Measurements from ENCODE around the gene CMTM1. TPM values are rescaled to one million over a fixed set of nuclear protein-coding genes. Genes with fewer than 3 reads are reported as not detected.
"Not testable (repeated sequence)": the region's sequence is repeated elsewhere in the genome, so short reads cannot be mapped to it uniquely, and the experiment has no call there.

Gene CMTM1
- total RNA-seq, 2 donors from 2014 or later: 15.8 to 15.9 TPM

GRCh38 chr16:66603537-66604375, 37.5 kb downstream of the CMTM1 start:
- H3K27ac Mint-ChIP-seq: peak overlapping the region; percentile 79
- no peaks in the 10 kb centered on the region for H3K27me3 Mint-ChIP-seq
- peak overlapping the region; percentile 84 for H3K4me3 Mint-ChIP-seq
- peaks cover 6% of the 10 kb centered on the region for H3K9me3 Mint-ChIP-seq
- H3K4me1 Mint-ChIP-seq: peaks cover 32% of the 10 kb centered on the region
- peaks cover 15% of the 10 kb centered on the region for H3K36me3 Mint-ChIP-seq (ENCODE audit: low read depth)
- ATAC-seq (replicated peaks): peak; percentile 70

- peaks cover 6% of the 10 kb centered on the region for H3K9me3 Mint-ChIP-seq
- H3K27ac Mint-ChIP-seq: peak within 1 kb of the TSS; percentile 83
- no peaks in the 10 kb centered on the region for H3K27me3 Mint-ChIP-seq
- H3K36me3 Mint-ChIP-seq (ENCODE audit: low read depth): peaks cover 20% of the 10 kb centered on the region
- peaks cover 32% of the 10 kb centered on the region for H3K4me1 Mint-ChIP-seq
- H3K4me3 Mint-ChIP-seq: peak within 1 kb of the TSS; percentile 84
- peak; percentile 63 for ATAC-seq (replicated peaks)
Measured at GRCh38 chr16:66604376-66605176, 38.3 kb downstream of the CMTM1 start, which contains the start of gene CMTM3. Gene CMTM3 (plus strand): TSS chr16:66604704. CDS start chr16:66604806, 102 bp downstream.

- H3K9me3 Mint-ChIP-seq: peaks cover 6% of the 10 kb centered on the region
- peak overlapping the region; percentile 83 for H3K27ac Mint-ChIP-seq
- H3K36me3 Mint-ChIP-seq (ENCODE audit: low read depth): peaks cover 28% of the 10 kb centered on the region
- ATAC-seq (replicated peaks): peak; percentile 28
- H3K4me1 Mint-ChIP-seq: peaks cover 32% of the 10 kb centered on the region
- no peaks in the 10 kb centered on the region for H3K27me3 Mint-ChIP-seq
- H3K4me3 Mint-ChIP-seq: peak overlapping the region; percentile 80
Measured at GRCh38 chr16:66605177-66605978, 39.1 kb downstream of the CMTM1 start.

DNA sequence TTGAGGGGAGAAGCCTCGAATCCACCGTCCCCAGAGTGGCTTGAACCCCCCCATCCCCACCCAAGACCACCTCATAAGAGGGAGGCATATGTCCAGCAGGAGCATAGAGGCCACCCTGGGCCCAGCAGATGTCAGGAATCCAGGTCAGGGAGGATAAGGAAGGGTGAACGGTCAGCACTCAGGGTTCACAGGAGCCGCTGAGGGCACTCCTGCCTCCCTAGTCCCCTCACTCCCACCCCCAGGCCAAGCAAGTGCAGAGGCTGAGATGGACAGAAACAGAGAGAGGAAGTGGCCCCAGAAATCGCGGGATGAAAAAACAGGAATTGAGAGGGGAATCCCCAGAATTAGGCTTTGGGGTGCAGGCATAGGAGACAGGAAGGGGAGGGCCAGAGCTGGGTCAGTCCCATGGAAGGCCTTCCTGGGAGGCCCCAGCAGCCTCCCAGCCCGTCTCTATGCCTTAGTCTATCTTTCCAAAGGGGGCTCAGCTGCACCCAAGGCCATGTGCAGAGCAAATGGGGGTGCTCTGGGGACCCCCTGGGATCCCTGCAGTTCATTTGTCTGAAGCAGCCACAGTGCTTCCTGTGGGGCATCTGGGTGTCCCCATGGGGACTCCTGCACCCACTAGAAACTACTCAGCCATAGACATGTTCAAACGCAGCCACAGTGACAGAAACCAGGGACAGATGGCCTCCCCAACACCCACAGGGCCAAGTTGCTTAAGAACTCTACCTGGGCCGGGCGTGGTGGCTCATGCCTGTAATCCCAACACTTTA, 39.9 kb downstream of the CMTM1 start:
- peak overlapping the region; percentile 80 for H3K4me3 Mint-ChIP-seq
- peak overlapping the region; percentile 83 for H3K27ac Mint-ChIP-seq
- peaks cover 25% of the 10 kb centered on the region for H3K4me1 Mint-ChIP-seq
- ATAC-seq (replicated peaks): no peak
- H3K36me3 Mint-ChIP-seq (ENCODE audit: low read depth): peaks cover 36% of the 10 kb centered on the region
- H3K9me3 Mint-ChIP-seq: no peaks in the 10 kb centered on the region
- H3K27me3 Mint-ChIP-seq: no peaks in the 10 kb centered on the region

- H3K9me3 Mint-ChIP-seq: no peaks in the 10 kb centered on the region
- H3K4me3 Mint-ChIP-seq: peak overlapping the region; percentile 48
- H3K27ac Mint-ChIP-seq: peak overlapping the region; percentile 68
- H3K4me1 Mint-ChIP-seq: peaks cover 18% of the 10 kb centered on the region
- ATAC-seq (replicated peaks): peak; percentile 46
- H3K36me3 Mint-ChIP-seq (ENCODE audit: low read depth): peaks cover 59% of the 10 kb centered on the region
- no peaks in the 10 kb centered on the region for H3K27me3 Mint-ChIP-seq
Measured at GRCh38 chr16:66608241-66609138, 42.3 kb downstream of the CMTM1 start.

GRCh38 chr16:66609139-66609510, 42.9 kb downstream of the CMTM1 start:
- no peaks in the 10 kb centered on the region for H3K9me3 Mint-ChIP-seq
- H3K27me3 Mint-ChIP-seq: no peaks in the 10 kb centered on the region
- no peak for ATAC-seq (replicated peaks)
- peaks cover 54% of the 10 kb centered on the region for H3K36me3 Mint-ChIP-seq (ENCODE audit: low read depth)
- H3K27ac Mint-ChIP-seq: no peak overlapping the region
- no peak overlapping the region for H3K4me3 Mint-ChIP-seq
- peaks cover 12% of the 10 kb centered on the region for H3K4me1 Mint-ChIP-seq

- Mint-ChIP-seq H3K27ac (peak overlapping the region; percentile 22), H3K9me3 (no peaks in the 10 kb centered on the region), H3K36me3 (ENCODE audit: low read depth) (peaks cover 57% of the 10 kb centered on the region)
Measured at GRCh38 chr16:66610111-66610820, 44.0 kb downstream of the CMTM1 start.

GRCh38 chr16:66611911-66612310, 45.7 kb downstream of the CMTM1 start:
- H3K36me3 Mint-ChIP-seq (ENCODE audit: low read depth): peaks cover 57% of the 10 kb centered on the region
- not testable (repeated sequence) for H3K27me3 Mint-ChIP-seq; H3K9me3 Mint-ChIP-seq; H3K4me3 Mint-ChIP-seq; H3K4me1 Mint-ChIP-seq; H3K27ac Mint-ChIP-seq; ATAC-seq (replicated peaks)

More at GRCh38 chr16:66610111-66610820, 44.0 kb downstream of the CMTM1 start:
- Mint-ChIP-seq H3K4me1 (peaks cover 12% of the 10 kb centered on the region), H3K4me3 (no peak overlapping the region), H3K27me3 (no peaks in the 10 kb centered on the region)
- ATAC-seq (replicated peaks): no peak

GRCh38 chr16:66612422-66612821, 46.2 kb downstream of the CMTM1 start:
- peaks cover 57% of the 10 kb centered on the region for H3K36me3 Mint-ChIP-seq (ENCODE audit: low read depth)
- H3K27ac Mint-ChIP-seq: no peak overlapping the region
- no peak overlapping the region for H3K4me3 Mint-ChIP-seq
- H3K4me1 Mint-ChIP-seq: peaks cover 4% of the 10 kb centered on the region
- ATAC-seq (replicated peaks): no peak
- no peaks in the 10 kb centered on the region for H3K9me3 Mint-ChIP-seq
- no peaks in the 10 kb centered on the region for H3K27me3 Mint-ChIP-seq

DNA sequence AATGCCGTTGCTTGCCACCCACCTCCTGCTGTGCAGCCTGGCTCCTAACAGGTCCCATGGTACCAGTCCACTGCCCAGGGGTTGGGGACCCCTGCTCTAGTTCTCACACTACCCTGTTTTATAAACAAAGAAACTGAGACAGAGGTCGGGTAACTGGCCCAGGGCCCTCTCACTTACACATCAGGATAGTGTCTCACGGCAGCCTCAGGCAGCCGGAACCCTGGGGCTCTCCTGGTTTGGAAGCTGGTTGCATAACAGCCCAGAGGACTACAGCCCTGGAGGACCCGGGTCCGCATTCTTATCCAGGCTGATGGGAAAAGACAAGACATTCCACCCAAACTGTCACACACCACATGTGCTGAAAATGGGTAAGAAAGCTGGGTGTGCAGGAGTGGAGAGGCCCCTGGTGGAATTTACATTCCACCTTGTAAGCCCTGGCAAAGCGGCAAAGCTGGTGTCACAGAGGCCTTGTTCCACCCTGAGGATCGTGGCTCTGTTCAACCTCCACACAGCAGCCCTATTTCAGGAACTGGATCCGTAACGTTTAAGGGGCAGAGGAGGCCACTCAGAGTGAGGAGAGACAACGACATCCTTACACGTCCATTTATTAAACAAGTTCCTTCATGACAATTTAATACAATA, 48.0 kb downstream of the CMTM1 start:
- Mint-ChIP-seq H3K4me3 (no peak overlapping the region), H3K4me1 (no peaks in the 10 kb centered on the region), H3K27ac (no peak overlapping the region)

GRCh38 chr16:66616169-66616568, 49.9 kb downstream of the CMTM1 start:
- Mint-ChIP-seq H3K4me3 (no peak overlapping the region), H3K9me3 (no peaks in the 10 kb centered on the region), H3K27ac (no peak overlapping the region), H3K27me3 (no peaks in the 10 kb centered on the region), H3K4me1 (no peaks in the 10 kb centered on the region), H3K36me3 (ENCODE audit: low read depth) (peaks cover 29% of the 10 kb centered on the region)
- ATAC-seq (replicated peaks): no peak

More for the DNA sequence above, 48.0 kb downstream of the CMTM1 start:
- Mint-ChIP-seq H3K36me3 (ENCODE audit: low read depth) (peaks cover 48% of the 10 kb centered on the region), H3K9me3 (no peaks in the 10 kb centered on the region), H3K27me3 (no peaks in the 10 kb centered on the region)
- ATAC-seq (replicated peaks): no peak

- no peak overlapping the region for H3K4me3 Mint-ChIP-seq
- H3K27ac Mint-ChIP-seq: peak overlapping the region; percentile 61
- H3K9me3 Mint-ChIP-seq: no peaks in the 10 kb centered on the region
- H3K4me1 Mint-ChIP-seq: no peaks in the 10 kb centered on the region
- no peaks in the 10 kb centered on the region for H3K27me3 Mint-ChIP-seq
- peaks cover 25% of the 10 kb centered on the region for H3K36me3 Mint-ChIP-seq (ENCODE audit: low read depth)
- no peak for ATAC-seq (replicated peaks)
Measured at GRCh38 chr16:66616592-66616991, 50.4 kb downstream of the CMTM1 start.

Data from activated T-helper 17 cell treated with anti-CD3 and anti-CD28 coated beads, Interleukin-2, amount 50 U/mL, for 72 hours (primary cell).